Kidney epithelial cell (primary cell): ENCODE results near the gene CSF3R. TPM values are rescaled to one million over a fixed set of nuclear protein-coding genes. Genes with fewer than 3 reads are reported as not detected.
"Not testable (repeated sequence)": the region's sequence is repeated elsewhere in the genome, so short reads cannot be mapped to it uniquely, and the experiment has no call there.

Experiments used
- DNase-seq: peaks from one replicate; pipeline ENCODE4 v3.0.0-alpha.2; 2010; ENCODE audit warnings: low read depth
- H3K27me3 ChIP-seq: 2 replicates; pipeline ENCODE4 v1.6.0; 2011; ENCODE audit warnings: low read length; ENCODE audit not compliant: control insufficient read depth, insufficient read depth
- H3K36me3 ChIP-seq: 2 replicates; pipeline ENCODE4 v1.5.1; 2011; ENCODE audit warnings: low read length; ENCODE audit not compliant: control insufficient read depth, insufficient read depth
- H3K4me3 ChIP-seq: 2 replicates; pipeline ENCODE4 v1.5.1; 2011; ENCODE audit warnings: low read depth, mild to moderate bottlenecking, control low read depth, low read length
- CTCF ChIP-seq: IDR thresholded peaks from 2 replicates; pipeline ENCODE4 v1.5.1; 2011; ENCODE audit warnings: mild to moderate bottlenecking, moderate library complexity, low read length, control low read depth, inconsistent platforms; ENCODE audit not compliant: insufficient read depth, poor library complexity, severe bottlenecking
- total RNA-seq: library from RNA; depleted of rRNA; stranded (reverse); fragments of >200 nt; gene quantifications from 2 replicates; pipeline ENCODE4 v1.2.3, GENCODE V29; 2015

The CSF3R gene
- total RNA-seq, 1 donor from 2014 or later, result not detected

- peaks cover 3% of the 10 kb centered on the region for H3K27me3 ChIP-seq
- no peaks in the 10 kb centered on the region for H3K36me3 ChIP-seq
- no peak for TF ChIP-seq CTCF
- H3K4me3 ChIP-seq, result no peak overlapping the region
- DNase-seq, result no peak
These were observed 29.4 kb upstream of the CSF3R start for GRCh38 chr1:36511804-36512798.

- DNase-seq, H3K36me3 ChIP-seq, H3K27me3 ChIP-seq, H3K4me3 ChIP-seq: not testable (repeated sequence)
These were observed 28.5 kb upstream of the CSF3R start for GRCh38 chr1:36511220-36511619.

GRCh38 chr1:36510418-36510817, 27.7 kb upstream of the CSF3R start:
- no peak for TF ChIP-seq CTCF
- no peak for DNase-seq
- H3K27me3 ChIP-seq, result peaks cover 3% of the 10 kb centered on the region
- no peak overlapping the region for H3K4me3 ChIP-seq
- no peaks in the 10 kb centered on the region for H3K36me3 ChIP-seq

GRCh38 chr1:36508257-36508656, 25.5 kb upstream of the CSF3R start:
- no peak for DNase-seq
- H3K36me3 ChIP-seq, result no peaks in the 10 kb centered on the region
- H3K4me3 ChIP-seq, result no peak overlapping the region
- H3K27me3 ChIP-seq, result peaks cover 5% of the 10 kb centered on the region
- TF ChIP-seq CTCF, result no peak

GRCh38 chr1:36506276-36506920, 23.7 kb upstream of the CSF3R start:
- TF ChIP-seq CTCF, result no peak
- no peak for DNase-seq
- Histone ChIP-seq H3K36me3 (no peaks in the 10 kb centered on the region), H3K4me3 (no peak overlapping the region), H3K27me3 (peaks cover 5% of the 10 kb centered on the region)

- no peak for DNase-seq
- H3K36me3 ChIP-seq, result no peaks in the 10 kb centered on the region
- H3K4me3 ChIP-seq, result no peak overlapping the region
- H3K27me3 ChIP-seq, result peaks cover 5% of the 10 kb centered on the region
- TF ChIP-seq CTCF, result no peak
These were observed 21.0 kb upstream of the CSF3R start for GRCh38 chr1:36503733-36504132.
